ENCODE data around the gene C1QTNF12.

C1QTNF12 gene

GRCh38 chr1:1246577-1247340, at the start of gene C1QTNF12:
C1QTNF12 (minus strand) TSS chr1:1246722; CDS start chr1:1246690, 32 bp downstream.
- no peak for DNase-seq

DNA sequence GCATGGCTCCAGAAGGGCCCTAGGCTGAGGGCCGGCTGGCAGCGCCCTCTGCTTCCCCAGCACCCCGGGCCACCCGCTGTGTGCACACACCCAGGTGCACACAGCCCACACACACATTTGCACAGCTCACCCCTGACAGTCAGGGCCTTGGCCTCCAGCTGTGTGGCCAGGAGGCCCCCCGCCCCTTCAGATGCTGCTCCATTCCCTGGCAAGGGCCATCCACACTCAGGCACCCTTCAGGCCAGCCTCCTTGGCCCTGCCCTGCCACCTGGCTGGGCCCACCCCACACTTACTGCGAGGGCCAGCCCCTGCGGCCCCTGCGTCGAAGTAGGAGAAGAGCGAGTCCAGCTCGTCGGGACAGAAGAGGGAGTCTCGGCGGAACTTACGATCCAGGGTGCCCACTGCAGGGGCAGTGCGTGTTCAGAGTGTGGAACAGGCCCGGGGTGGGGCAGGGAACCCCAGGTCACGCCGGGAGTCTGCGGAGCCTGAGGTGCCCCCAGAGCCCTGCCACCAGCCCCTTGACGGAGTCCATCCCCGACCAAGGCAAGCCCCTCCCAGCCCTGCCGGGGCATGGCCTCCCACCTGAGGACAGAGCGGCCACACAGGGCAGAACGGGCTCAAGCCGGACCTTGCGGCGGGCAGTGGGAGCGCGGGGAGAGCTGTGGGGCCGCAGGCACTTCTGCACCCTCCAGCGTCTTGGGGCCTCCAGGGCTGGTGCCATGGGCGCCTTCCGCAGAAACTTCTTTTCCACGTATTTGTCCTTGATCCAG, 48.8 kb upstream of the C1QTNF12 start:
- no peak for DNase-seq

DNA sequence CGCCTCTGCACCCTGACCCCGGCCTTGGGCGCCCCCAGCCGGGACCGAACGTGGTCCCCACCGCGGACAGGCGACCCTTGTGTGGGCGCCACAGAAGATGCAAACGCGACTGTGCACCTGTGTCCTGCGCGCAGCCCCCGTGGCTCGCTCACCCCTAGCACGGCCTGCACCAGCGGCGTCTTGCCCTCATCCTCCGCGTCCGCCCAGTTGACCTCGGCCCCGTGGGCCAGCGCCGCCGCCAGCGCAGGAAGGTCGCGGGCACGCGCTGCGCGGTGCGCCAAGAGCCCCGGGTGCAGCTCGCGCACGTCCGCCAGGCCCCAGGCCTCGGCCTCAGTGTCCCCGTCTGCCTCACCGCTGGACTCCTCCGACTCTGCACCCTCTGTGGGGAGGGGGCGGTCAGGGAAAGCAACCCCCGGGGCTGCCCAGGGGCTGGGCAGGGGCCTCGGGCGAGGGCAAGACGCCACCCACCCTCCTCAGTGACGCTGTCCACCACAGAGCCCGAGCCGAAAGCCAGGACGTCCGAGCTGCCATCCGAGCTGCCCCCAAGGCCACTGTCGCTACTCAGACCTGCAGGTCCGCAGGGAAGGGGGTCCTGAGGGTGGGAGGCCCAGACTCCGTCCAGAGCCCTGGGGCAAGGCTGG, 47.8 kb upstream of the C1QTNF12 start:
- DNase-seq: no peak

DNA sequence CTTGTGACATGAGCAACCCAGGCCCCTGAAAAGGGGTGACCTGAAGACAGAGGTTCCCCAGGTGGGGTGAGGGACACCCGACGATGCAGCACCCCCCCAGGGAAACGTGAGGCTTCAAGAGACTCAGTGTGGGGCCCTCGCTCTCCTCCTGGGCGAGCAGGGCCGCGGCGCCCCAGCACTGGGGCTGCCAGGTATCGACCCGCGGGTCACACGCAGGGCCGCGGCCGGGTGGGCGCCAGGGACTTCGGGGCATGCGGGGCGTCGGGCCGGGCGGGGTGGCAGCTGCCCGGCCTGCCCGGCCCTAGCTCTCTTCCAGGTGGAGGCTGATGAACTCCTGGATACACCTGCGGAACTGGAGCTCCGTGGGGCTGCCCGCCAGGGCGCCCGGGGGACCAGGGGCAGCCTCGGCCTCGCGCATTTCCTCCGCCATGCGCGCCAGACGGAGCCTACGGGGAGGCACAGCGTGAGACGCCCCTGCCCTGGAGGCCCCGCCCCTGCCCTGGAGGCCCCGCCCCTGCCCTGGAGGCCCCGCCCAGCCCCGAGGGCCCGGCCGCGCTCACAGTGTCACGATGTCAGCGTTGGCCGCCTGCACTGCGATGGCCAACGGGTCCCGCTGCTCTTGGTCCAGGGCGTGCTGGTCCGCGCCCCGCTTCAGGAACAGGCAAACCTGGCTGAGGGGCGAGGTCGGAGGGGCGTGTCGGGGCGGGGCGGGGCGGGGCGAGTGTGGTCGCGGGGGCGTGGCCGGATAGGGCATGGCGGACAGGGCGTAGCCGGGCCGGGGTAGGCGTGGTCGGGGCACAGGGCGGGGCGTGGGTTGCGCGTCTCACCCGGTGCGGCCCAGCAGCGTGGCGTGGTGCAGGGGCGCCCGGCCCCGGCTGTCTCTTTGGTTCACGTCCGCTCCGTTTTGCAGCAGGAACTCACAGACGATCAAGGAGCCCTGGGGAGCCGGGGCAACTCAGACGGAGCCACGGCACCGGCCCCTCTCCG, 47.0 kb upstream of the C1QTNF12 start:
- DNase-seq: no peak

- DNase-seq: no peak
Measured at GRCh38 chr1:1292851-1293250, 46.3 kb upstream of the C1QTNF12 start.

DNA sequence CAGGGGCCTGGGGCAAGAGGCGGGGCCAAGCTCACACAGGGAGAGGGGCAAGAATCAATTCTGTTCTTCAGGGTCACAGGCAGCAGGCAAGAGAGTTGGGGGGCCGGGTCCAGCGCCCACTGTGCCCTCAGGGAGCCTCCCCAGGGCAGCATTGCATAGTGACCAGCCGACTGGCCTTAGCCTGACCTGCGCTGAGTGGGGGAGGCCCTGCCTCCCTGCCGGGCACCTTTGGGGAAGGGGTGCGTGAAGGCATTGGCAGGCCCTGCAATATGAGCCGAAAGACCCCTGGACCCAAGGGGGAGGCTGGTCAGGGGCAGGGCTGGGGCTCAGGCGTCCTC, 45.9 kb upstream of the C1QTNF12 start:
- DNase-seq: no peak

- no peak for DNase-seq
Measured at GRCh38 chr1:1291548-1292441, 45.3 kb upstream of the C1QTNF12 start.

DNA sequence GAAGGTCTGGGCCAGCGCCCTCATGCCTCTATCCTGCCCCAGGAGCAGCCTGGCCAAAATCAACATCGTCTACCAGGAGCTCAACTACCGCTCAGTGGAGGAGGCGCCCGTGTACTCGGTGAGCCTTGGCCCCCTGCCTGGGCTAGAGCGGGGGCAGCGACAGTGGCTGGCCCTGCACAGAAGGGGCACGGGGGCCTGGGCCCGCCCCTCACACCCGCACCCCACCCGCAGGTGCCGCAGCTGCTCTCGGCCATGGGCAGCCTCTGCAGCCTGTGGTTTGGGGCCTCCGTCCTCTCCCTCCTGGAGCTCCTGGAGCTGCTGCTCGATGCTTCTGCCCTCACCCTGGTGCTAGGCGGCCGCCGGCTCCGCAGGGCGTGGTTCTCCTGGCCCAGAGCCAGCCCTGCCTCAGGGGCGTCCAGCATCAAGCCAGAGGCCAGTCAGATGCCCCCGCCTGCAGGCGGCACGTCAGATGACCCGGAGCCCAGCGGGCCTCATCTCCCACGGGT, 44.6 kb upstream of the C1QTNF12 start:
- DNase-seq: no peak

DNA sequence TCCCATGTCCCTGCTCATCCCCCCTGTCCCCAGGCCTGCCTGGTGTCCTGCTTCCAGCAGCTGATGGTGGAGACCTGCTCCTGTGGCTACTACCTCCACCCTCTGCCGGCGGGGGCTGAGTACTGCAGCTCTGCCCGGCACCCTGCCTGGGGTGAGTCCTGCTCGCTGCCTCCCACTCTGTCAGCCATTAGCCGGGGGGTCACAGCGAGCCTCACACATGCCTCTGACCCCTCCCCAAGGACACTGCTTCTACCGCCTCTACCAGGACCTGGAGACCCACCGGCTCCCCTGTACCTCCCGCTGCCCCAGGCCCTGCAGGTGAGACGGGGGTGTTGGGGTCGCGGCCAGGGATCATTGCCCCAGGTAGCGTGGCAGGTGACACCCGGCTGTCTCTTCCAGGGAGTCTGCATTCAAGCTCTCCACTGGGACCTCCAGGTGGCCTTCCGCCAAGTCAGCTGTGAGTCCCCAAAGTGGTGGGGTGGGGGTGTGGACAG, 43.8 kb upstream of the C1QTNF12 start:
- DNase-seq: peak in 1 of 2 donors; percentile 60

- DNase-seq: no peak
Measured at GRCh38 chr1:1287288-1288110, 41.0 kb upstream of the C1QTNF12 start.

DNA sequence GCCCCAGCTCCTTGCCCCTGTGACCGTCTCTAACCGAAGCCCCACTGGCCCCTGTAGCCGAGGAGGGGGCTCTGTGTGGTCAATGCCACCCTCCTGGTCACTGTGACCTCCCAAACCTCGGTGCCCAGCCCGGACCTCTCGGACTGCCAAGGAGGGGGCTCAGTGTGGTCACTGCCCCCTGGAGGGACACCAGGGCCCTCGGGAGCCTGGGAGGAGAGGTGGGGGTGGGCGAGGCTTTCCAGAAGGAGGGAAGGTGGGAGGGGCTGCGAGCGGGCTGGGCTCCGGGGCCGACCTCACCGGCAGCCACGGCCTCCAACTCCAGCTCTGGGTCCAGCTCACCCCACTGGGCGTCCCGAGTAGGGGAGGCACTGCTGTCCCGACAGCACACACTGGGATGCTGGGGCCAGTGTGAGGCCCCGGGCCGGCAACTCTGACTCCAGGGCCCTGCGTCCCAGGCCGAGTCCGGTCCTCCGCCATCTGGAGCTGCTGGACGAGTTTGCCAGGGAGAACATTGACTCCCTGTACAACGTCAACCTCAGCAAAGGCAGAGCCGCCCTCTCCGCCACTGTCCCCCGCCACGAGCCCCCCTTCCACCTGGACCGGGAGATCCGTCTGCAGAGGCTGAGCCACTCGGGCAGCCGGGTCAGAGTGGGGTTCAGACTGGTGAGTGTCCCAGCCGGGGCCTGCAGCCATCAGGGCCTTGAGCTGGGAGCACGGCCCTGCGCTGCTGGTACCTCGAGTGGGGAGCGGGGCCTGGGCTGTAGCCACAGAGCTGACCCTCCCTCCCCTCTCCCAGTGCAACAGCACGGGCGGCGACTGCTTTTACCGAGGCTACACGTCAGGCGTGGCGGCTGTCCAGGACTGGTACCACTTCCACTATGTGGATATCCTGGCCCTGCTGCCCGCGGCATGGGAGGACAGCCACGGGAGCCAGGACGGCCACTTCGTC, 40.1 kb upstream of the C1QTNF12 start:
- DNase-seq: no peak

GRCh38 chr1:1285611-1286311, 39.2 kb upstream of the C1QTNF12 start:
- DNase-seq: no peak

- no peak for DNase-seq
Measured at GRCh38 chr1:1285102-1285571, 38.6 kb upstream of the C1QTNF12 start.

DNA sequence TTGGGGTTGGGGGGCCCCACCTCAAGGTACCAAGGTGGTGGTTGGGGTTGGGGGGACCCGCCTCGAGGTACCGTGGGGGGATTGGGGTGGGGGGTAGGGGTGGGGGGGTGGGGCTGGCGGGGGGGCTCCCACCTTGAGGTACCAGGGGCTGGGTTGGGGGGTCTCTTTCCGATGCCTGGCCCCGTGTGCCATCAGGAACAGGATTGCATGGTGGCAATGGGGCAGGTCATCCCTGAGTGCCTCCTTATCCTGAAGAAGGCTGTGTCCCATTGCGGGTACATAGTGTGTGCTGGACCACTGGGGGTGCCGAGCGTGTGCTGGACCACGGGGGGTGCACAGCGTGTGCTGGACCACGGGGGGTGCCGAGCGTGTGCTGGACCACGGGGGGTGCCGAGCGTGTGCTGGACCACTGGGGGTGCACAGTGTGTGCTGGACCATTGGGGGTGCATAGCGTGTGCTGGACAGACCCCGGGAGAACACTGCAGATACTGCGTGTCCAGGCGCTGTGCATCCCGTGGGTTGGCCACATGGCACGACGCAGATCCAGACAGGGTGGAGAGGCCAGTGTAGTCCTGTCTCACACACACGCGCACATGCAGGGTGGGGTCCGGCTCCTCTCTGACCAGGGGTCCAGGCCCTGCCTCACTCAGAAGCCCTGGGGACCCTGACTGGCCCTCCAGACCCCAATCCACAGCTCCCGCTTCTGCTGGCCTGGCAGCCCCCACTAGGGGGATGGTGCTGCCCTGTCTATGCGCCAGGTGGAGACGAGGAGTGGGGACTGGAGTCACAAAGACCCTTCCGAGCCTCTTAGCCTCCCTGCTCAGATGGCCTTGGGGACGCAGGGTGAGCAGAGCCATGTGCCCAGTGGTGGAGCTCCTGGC, 37.9 kb upstream of the C1QTNF12 start:
- DNase-seq: no peak

GRCh38 chr1:1283821-1284220, 37.3 kb upstream of the C1QTNF12 start:
- no peak for DNase-seq

- no peak for DNase-seq
Measured at GRCh38 chr1:1282998-1283397, 36.5 kb upstream of the C1QTNF12 start.

Data from stimulated activated CD4-positive, alpha-beta T cell treated with anti-CD3 and anti-CD28 coated beads, Interleukin-2, amount 100 ng/mL, for 48 hours (primary cell).